ENCODE data around the gene STK31. TPM values are rescaled to one million over a fixed set of nuclear protein-coding genes. Genes with fewer than 3 reads are reported as not detected.
"Not testable (repeated sequence)": the region's sequence is repeated elsewhere in the genome, so short reads cannot be mapped to it uniquely, and the experiment has no call there.

STK31 gene, protein sequence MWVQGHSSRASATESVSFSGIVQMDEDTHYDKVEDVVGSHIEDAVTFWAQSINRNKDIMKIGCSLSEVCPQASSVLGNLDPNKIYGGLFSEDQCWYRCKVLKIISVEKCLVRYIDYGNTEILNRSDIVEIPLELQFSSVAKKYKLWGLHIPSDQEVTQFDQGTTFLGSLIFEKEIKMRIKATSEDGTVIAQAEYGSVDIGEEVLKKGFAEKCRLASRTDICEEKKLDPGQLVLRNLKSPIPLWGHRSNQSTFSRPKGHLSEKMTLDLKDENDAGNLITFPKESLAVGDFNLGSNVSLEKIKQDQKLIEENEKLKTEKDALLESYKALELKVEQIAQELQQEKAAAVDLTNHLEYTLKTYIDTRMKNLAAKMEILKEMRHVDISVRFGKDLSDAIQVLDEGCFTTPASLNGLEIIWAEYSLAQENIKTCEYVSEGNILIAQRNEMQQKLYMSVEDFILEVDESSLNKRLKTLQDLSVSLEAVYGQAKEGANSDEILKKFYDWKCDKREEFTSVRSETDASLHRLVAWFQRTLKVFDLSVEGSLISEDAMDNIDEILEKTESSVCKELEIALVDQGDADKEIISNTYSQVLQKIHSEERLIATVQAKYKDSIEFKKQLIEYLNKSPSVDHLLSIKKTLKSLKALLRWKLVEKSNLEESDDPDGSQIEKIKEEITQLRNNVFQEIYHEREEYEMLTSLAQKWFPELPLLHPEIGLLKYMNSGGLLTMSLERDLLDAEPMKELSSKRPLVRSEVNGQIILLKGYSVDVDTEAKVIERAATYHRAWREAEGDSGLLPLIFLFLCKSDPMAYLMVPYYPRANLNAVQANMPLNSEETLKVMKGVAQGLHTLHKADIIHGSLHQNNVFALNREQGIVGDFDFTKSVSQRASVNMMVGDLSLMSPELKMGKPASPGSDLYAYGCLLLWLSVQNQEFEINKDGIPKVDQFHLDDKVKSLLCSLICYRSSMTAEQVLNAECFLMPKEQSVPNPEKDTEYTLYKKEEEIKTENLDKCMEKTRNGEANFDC
- 0.06 and 0.58 TPM in 2 replicates for total RNA-seq (2014; rRNA removed; shearing (Covaris generic))

DNA sequence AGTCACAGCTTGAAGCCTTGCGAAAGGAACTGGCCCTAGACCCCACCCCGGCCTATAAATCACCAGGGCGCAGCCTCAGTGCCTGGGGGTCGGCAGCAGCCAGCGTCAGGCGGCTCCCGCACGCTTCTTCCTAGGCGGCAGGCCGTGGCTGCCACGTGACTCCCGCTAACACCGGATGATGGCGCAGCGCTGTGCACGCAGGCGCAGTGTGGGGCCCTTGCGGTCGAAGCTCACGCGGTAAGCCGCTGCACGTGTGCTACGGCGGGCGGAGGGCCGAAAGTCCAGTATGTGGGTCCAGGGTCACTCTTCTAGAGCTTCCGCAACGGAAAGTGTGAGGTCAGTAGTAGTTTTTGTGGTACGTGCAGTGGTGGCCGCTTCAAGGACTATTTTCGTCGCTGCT is at the start of gene STK31:
Gene STK31 (plus strand): TSS at position 220 of the 400 bp plus-strand sequence. CDS start 67 bp downstream, at position 287.
- Histone ChIP-seq H3K4me3 (no peak within 1 kb of the TSS), H3K4me1 (replicated peaks) (peaks cover 17% of the 10 kb centered on the region), H3K27ac (no peak within 1 kb of the TSS), H3K36me3 (no peaks in the 10 kb centered on the region; the same call in 1 of the 2 replicates), H3K27me3 (replicated peaks) (no peaks in the 10 kb centered on the region), H3K9me3 (replicated peaks) (0 out of 2 replicates have a peak, but pooled peaks cover 2% of the 10 kb centered on the region)
- DNase-seq (ENCODE audit: low read depth in 1 of 2, low spot score in 2 of 2), result no peak

DNA sequence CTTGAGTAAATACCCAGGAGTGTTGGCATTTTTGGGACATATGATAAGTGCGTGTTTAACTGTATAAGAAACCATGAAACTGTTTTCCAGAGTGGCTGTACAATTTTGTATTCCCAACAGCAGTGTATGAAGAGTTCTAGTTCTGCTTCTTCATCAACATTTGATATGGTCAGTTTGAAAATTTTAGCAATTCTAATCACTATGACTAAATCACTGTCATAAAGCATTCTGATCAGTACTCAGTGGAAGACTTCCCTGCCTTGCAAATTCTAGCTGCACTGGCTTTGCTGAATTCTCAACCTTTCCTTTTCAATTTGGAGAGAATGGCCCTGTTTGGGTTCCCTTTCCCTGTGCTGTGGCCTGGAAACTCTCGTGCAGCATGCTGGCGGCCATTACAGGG is 48.6 kb upstream of the STK31 start:
- H3K36me3 ChIP-seq, result no peaks in the 10 kb centered on the region
- H3K9me3 ChIP-seq (replicated peaks), result no peaks in the 10 kb centered on the region
- H3K27me3 ChIP-seq (replicated peaks), result no peaks in the 10 kb centered on the region
- no peak for DNase-seq (ENCODE audit: low read depth in 1 of 2, low spot score in 2 of 2)
- H3K4me3 ChIP-seq, result no peak overlapping the region
- H3K4me1 ChIP-seq (replicated peaks), result no peaks in the 10 kb centered on the region
- H3K27ac ChIP-seq, result no peak overlapping the region

DNA sequence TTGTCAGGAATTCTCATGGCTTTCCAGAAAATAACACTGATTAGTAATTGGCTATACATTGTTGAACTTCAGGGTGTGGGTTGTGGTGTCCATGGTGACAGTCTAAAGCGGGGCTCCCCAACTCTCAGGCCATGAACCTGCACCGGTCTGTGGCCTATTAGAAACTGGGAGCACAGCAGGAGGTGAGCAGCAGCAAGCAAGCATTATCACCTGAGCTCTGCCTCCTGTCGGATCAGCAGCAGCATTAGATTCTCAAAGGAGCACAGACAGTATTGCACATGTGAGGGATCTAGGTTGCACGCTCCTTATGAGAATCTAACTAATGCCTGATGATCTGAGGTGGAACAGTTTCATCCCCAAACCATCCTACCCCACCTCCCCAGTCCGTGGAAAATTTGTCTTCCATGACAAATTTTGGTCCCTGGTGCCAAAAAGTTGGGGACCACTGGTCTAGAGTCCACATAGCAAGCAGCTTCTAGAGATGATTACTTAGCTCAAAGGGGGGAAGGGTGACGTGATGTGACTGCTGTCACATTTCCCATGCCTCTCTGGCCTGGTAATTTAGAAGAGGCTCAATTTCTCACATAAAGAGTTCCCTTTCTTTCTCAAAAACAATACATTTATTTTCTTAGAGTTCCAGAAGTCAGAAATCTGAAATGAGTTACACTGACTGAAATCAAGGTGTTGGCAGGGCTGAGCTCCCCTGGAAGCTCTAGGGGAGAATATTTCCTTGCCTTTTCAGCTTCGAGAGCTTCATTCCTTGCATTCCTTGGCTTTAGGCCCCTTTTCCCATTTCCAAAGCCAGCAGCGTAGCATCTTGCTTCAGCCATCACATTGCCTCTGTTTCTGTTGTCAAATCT is 47.7 kb upstream of the STK31 start:
- H3K36me3 ChIP-seq, result no peaks in the 10 kb centered on the region
- no peaks in the 10 kb centered on the region for H3K9me3 ChIP-seq (replicated peaks)
- no peak for DNase-seq (ENCODE audit: low read depth in 1 of 2, low spot score in 2 of 2)
- H3K4me1 ChIP-seq (replicated peaks), result no peaks in the 10 kb centered on the region
- H3K4me3 ChIP-seq, result no peak overlapping the region
- H3K27ac ChIP-seq, result no peak overlapping the region
- H3K27me3 ChIP-seq (replicated peaks), result no peaks in the 10 kb centered on the region

DNA sequence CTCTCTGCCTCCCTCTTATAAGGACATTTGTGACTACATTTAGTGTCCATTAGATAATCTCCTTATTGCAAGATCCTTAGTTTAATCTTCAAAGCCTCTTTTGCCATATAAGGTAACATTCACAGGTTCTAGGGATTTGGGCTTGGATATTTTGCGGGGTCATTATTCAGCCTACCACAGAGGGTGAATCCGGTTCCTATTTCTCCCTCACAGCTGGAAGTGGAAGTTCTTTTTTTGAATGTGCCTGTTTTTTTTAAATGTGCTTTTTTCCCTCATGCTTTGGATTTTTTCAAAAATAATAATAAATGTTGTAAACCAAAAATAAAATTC is 47.1 kb upstream of the STK31 start:
- DNase-seq (ENCODE audit: low read depth in 1 of 2, low spot score in 2 of 2), result no peak
- no peaks in the 10 kb centered on the region for H3K36me3 ChIP-seq
- H3K27me3 ChIP-seq (replicated peaks), result no peaks in the 10 kb centered on the region
- H3K9me3 ChIP-seq (replicated peaks), result no peaks in the 10 kb centered on the region
- H3K4me3 ChIP-seq, result no peak overlapping the region
- no peaks in the 10 kb centered on the region for H3K4me1 ChIP-seq (replicated peaks)
- no peak overlapping the region for H3K27ac ChIP-seq

DNA sequence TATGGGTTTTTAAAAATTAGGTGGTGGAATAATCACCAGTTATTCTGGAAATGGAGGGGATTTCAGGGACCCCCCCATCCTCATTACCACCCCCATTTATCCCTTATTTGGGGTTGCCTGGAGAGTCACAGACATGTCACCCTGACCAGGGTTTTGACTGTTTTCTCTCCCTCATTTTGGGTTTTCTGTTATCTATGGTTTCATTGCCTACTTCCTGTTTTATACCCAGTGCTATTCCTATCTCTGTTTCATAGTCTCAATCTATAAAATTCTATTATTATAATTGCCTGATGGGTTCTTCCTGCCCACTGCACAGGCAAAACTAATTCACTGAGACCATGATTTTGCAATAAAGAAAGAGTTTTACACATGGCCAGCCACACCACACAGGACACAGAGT is 45.9 kb upstream of the STK31 start:
- no peak overlapping the region for H3K4me3 ChIP-seq
- no peaks in the 10 kb centered on the region for H3K36me3 ChIP-seq
- no peak overlapping the region for H3K27ac ChIP-seq
- DNase-seq (ENCODE audit: low read depth in 1 of 2, low spot score in 2 of 2), result no peak
- H3K4me1 ChIP-seq (replicated peaks), result no peaks in the 10 kb centered on the region
- H3K9me3 ChIP-seq (replicated peaks), result no peaks in the 10 kb centered on the region
- H3K27me3 ChIP-seq (replicated peaks), result no peaks in the 10 kb centered on the region

DNA sequence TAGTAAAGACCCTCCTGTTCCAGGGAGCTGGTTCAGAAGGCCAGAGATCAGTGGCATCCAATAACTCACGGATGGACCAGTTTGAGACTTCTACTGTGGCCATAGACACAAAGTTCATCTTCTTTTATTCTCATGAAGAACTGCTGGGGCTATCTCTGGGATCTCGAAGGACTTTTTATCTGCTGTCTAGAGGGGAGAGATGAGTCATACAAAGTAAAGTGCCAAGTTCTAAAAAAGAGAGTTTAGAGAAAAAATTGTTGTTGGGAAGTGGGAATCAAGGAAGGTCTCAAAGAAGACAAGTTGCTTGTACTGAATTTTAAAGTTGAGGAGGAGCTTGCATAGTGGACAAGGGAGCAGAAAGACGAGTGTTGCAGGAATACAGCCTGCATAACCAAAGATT is 38.0 kb upstream of the STK31 start:
- Histone ChIP-seq H3K27me3 (replicated peaks) (no peaks in the 10 kb centered on the region), H3K36me3 (no peaks in the 10 kb centered on the region), H3K9me3 (replicated peaks) (no peaks in the 10 kb centered on the region), H3K4me1 (replicated peaks) (no peaks in the 10 kb centered on the region), H3K4me3 (no peak overlapping the region), H3K27ac (no peak overlapping the region)
- DNase-seq (ENCODE audit: low read depth in 1 of 2, low spot score in 2 of 2), result no peak

DNA sequence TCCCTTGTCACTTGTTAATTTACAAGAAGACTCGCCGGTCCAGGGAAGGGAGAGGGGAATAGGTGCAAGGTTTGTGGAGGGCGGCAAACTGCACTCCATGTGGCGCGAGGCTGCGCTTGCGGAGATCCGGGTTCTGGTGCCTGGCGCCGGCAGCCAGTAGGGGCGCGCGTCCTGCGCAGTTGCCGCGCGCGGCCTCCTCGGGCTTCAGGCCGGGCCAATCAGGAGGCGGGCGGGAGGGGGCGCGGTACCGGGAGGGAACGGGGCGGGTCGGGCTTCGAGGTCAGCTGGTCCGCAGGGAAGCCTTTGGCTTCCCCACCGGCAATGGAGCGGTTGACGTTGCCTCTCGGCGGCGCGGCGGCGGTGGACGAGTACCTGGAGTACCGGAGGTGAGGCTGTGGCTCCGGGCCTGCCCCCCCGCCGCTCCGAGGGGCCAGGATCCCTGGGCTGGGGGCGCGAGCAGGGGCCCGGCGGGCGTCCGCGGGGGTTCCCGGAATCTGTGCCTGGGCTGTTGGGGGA is 30.1 kb upstream of the STK31 start, which contains the start of gene FAM221A:
Gene FAM221A (plus strand): TSS at position 302 of the 516 bp plus-strand sequence. CDS start 20 bp downstream, at position 322.
- H3K36me3 ChIP-seq, result no peaks in the 10 kb centered on the region
- no peaks in the 10 kb centered on the region for H3K27me3 ChIP-seq (replicated peaks)
- no peak within 1 kb of the TSS for H3K27ac ChIP-seq
- no peaks in the 10 kb centered on the region for H3K9me3 ChIP-seq (replicated peaks)
- peak within 1 kb of the TSS; percentile 49 for H3K4me3 ChIP-seq
- H3K4me1 ChIP-seq (replicated peaks), result peaks cover 11% of the 10 kb centered on the region
- peak; percentile 44 to 82 for DNase-seq (ENCODE audit: low read depth in 1 of 2, low spot score in 2 of 2)

DNA sequence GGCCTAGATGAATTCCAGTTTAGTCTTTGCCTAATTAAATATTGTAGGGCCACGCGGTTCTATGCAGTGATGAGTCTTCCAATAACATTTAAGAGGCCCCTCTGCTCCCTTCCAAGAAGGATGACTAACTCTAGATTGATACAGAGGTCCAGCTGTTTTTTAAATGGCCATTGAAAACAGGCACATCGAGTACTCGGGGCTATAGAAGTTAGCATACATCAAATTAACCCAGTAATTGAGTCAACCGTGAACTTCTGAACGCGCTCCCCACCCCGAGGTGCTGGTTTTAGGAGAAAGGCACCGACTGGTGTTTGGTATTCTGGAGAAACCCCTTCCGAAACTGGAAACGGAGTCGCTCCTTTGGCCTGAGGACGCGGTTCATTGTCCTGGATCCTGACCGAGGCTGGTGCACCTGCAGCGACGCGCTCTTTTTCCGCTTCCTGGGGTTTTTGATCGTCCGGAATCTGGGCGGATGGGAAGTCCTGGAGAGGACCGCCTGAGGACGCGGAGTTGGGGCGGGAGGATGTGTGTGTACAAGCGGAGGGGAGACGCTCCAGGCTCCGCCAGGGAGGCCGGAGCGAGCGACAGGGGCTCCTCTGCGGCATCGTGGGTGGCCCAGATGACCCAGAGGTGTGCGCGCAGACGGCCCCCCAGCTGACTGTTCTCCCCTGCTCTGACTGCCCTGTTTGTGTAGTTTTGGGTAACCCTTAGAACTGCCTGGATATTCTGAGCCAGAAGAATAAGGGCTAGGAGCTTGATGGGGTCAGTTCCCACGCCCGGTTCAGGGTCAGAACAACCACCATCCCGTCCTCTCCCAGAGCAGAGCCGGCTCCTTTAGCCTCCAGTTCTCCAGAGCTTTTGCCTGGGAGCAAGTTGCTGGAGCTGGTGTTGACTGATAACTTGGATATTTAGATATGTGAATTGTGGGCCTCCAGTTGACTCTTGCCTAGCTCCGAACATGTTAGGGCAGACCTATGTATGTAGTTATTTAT is 29.3 kb upstream of the STK31 start:
- H3K4me3 ChIP-seq, result peak overlapping the region; percentile 49
- H3K9me3 ChIP-seq (replicated peaks), result no peaks in the 10 kb centered on the region
- H3K27me3 ChIP-seq (replicated peaks), result no peaks in the 10 kb centered on the region
- no peaks in the 10 kb centered on the region for H3K36me3 ChIP-seq
- peaks cover 11% of the 10 kb centered on the region for H3K4me1 ChIP-seq (replicated peaks)
- no peak overlapping the region for H3K27ac ChIP-seq
- DNase-seq (ENCODE audit: low read depth in 1 of 2, low spot score in 2 of 2), result peak; percentile 55 to 60

DNA sequence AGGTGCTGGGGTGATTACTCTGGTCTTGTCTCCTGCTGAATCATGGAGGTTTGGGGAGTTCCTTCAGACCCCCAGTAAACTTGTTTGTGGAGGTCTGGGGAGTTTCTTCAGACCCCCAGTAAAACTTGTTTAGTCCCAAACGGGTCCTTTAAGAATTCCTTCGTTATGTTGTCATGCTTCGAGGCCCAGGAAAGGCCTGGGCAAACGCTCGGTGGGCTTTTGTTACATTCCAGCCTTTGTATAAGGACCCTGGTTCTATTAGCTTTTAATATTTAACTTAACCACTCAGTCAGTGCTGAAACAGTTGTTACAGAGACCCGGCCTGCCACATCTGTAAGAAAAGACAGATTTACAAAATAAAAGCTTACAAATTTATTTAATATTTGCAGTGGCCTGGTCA is 26.0 kb upstream of the STK31 start:
- peaks cover 11% of the 10 kb centered on the region for H3K4me1 ChIP-seq (replicated peaks)
- H3K27ac ChIP-seq; DNase-seq (ENCODE audit: low read depth in 1 of 2, low spot score in 2 of 2); H3K9me3 ChIP-seq (replicated peaks); H3K36me3 ChIP-seq; H3K4me3 ChIP-seq; H3K27me3 ChIP-seq (replicated peaks): not testable (repeated sequence)

DNA sequence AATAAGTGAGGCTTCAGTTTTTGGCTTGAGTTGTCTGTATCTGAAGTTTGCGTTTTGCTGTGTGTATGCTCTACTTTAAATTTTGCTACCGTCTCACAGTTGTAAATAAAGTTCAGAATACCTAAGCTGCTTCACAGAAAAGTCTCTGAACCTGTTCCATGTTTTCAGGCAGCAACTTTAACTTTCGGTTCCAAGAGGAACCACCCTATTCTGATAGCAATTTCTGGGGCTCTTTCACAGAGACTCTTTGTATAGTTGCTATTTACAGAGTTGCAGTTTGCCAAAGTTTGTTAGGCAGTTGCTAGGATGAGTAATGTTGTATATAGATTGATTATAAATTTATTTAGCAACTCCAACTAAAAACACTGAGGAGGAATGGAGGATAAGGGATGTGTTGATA is 24.3 kb upstream of the STK31 start:
- H3K27me3 ChIP-seq (replicated peaks), result no peaks in the 10 kb centered on the region
- no peaks in the 10 kb centered on the region for H3K9me3 ChIP-seq (replicated peaks)
- H3K36me3 ChIP-seq, result no peaks in the 10 kb centered on the region
- no peak overlapping the region for H3K4me3 ChIP-seq
- no peak for DNase-seq (ENCODE audit: low read depth in 1 of 2, low spot score in 2 of 2)
- no peak overlapping the region for H3K27ac ChIP-seq
- peaks cover 4% of the 10 kb centered on the region for H3K4me1 ChIP-seq (replicated peaks)

DNA sequence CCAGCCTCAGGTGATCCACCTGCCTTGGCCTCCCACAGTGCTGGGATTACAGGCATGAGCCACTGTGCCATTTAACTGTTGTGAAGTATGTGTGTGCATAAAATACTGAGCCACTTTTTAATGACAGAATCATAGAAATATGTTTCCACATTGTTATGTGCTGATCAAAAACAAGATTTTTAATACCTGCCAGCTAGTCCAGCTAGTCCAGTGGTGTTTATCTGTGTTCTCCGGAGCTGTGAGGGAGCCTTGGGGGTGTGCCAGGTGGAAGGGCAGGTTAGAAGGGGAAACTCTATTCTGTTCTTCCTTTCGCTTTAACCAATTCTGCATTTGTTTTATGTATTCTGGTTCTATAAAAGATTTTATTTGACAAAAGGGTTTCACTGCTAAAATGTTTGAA is 23.0 kb upstream of the STK31 start:
- H3K27me3 ChIP-seq (replicated peaks), result no peaks in the 10 kb centered on the region
- no peak overlapping the region for H3K4me3 ChIP-seq
- no peaks in the 10 kb centered on the region for H3K9me3 ChIP-seq (replicated peaks)
- no peaks in the 10 kb centered on the region for H3K36me3 ChIP-seq
- no peak for DNase-seq (ENCODE audit: low read depth in 1 of 2, low spot score in 2 of 2)
- H3K27ac ChIP-seq, result no peak overlapping the region
- H3K4me1 ChIP-seq (replicated peaks), result no peaks in the 10 kb centered on the region

DNA sequence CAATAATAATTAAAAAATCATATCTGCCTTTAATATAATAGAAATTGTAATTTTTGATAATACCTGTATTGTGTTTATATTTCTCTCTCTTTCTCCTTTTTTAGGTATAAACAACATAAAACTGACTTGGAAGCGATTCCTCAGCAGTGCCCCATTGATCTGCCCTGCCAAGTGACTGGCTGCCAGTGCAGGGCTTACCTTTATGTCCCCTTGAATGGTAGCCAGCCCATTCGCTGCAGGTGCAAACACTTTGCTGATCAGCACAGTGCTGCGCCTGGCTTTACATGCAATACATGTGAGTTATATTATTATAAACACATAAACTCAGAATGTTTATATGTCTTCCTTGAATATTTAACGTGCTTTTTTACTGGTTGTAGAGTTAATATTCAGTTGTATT is 20.9 kb upstream of the STK31 start:
- no peaks in the 10 kb centered on the region for H3K9me3 ChIP-seq (replicated peaks)
- H3K27ac ChIP-seq, result no peak overlapping the region
- H3K4me3 ChIP-seq, result no peak overlapping the region
- H3K27me3 ChIP-seq (replicated peaks), result no peaks in the 10 kb centered on the region
- no peaks in the 10 kb centered on the region for H3K4me1 ChIP-seq (replicated peaks)
- no peaks in the 10 kb centered on the region; the same call in 1 of the 2 replicates for H3K36me3 ChIP-seq
- DNase-seq (ENCODE audit: low read depth in 1 of 2, low spot score in 2 of 2), result no peak
